ENCODE data around the gene FAM53B.

The FAM53B gene

GRCh38 chr10:124685261-124685660 lies 58.9 kb downstream of the FAM53B start:
- TF ChIP-seq POLR2A (IDR thresholded peaks at IDR 0.05; ENCODE audit: low read length) (no peak), GATA1 (IDR thresholded peaks at IDR 0.05; ENCODE audit: low read depth, low read length) (no peak)
- DNase-seq, result no peak

- no peak for DNase-seq
- TF ChIP-seq GATA1 (IDR thresholded peaks at IDR 0.05; ENCODE audit: low read depth, low read length), result no peak
These were observed 60.4 kb downstream of the FAM53B start for GRCh38 chr10:124683814-124684213.

GRCh38 chr10:124681626-124682552 lies 62.3 kb downstream of the FAM53B start:
- DNase-seq, result no peak
- TF ChIP-seq GATA1 (IDR thresholded peaks at IDR 0.05; ENCODE audit: low read depth, low read length) (no peak), POLR2A (IDR thresholded peaks at IDR 0.05; ENCODE audit: low read length) (no peak)

- DNase-seq, result no peak
- TF ChIP-seq POLR2A (IDR thresholded peaks at IDR 0.05; ENCODE audit: low read length), result no peak
- no peak for TF ChIP-seq GATA1 (IDR thresholded peaks at IDR 0.05; ENCODE audit: low read depth, low read length)
These were observed 63.1 kb downstream of the FAM53B start for GRCh38 chr10:124681091-124681490.

GRCh38 chr10:124680675-124681074 lies 63.5 kb downstream of the FAM53B start:
- TF ChIP-seq POLR2A (IDR thresholded peaks at IDR 0.05; ENCODE audit: low read length) (no peak), GATA1 (IDR thresholded peaks at IDR 0.05; ENCODE audit: low read depth, low read length) (no peak)
- DNase-seq, result no peak

GRCh38 chr10:124679401-124679800 lies 64.8 kb downstream of the FAM53B start:
- TF ChIP-seq POLR2A (IDR thresholded peaks at IDR 0.05; ENCODE audit: low read length), result no peak
- TF ChIP-seq GATA1 (IDR thresholded peaks at IDR 0.05; ENCODE audit: low read depth, low read length), result no peak

GRCh38 chr10:124678557-124679240 lies 65.5 kb downstream of the FAM53B start:
- TF ChIP-seq POLR2A (IDR thresholded peaks at IDR 0.05; ENCODE audit: low read length) (no peak), GATA1 (IDR thresholded peaks at IDR 0.05; ENCODE audit: low read depth, low read length) (no peak)
- no peak for DNase-seq

More at GRCh38 chr10:124679401-124679800, 64.8 kb downstream of the FAM53B start:
- DNase-seq, result no peak

GRCh38 chr10:124677749-124678556 lies 66.2 kb downstream of the FAM53B start:
- TF ChIP-seq POLR2A (IDR thresholded peaks at IDR 0.05; ENCODE audit: low read length) (peak; percentile 33), GATA1 (IDR thresholded peaks at IDR 0.05; ENCODE audit: low read depth, low read length) (no peak)
- peak; percentile 67 to 82 for DNase-seq

- TF ChIP-seq GATA1 (IDR thresholded peaks at IDR 0.05; ENCODE audit: low read depth, low read length) (no peak), POLR2A (IDR thresholded peaks at IDR 0.05; ENCODE audit: low read length) (no peak)
These were observed 66.9 kb downstream of the FAM53B start for GRCh38 chr10:124677293-124677699.

GRCh38 chr10:124676416-124677062 lies 67.6 kb downstream of the FAM53B start:
- DNase-seq, result no peak
- TF ChIP-seq GATA1 (IDR thresholded peaks at IDR 0.05; ENCODE audit: low read depth, low read length) (no peak), POLR2A (IDR thresholded peaks at IDR 0.05; ENCODE audit: low read length) (no peak)

More at GRCh38 chr10:124677293-124677699, 66.9 kb downstream of the FAM53B start:
- DNase-seq, result no peak

GRCh38 chr10:124675824-124676223 lies 68.4 kb downstream of the FAM53B start:
- DNase-seq, result no peak

GRCh38 chr10:124675261-124675660 lies 68.9 kb downstream of the FAM53B start:
- TF ChIP-seq POLR2A (IDR thresholded peaks at IDR 0.05; ENCODE audit: low read length), result no peak
- no peak for TF ChIP-seq GATA1 (IDR thresholded peaks at IDR 0.05; ENCODE audit: low read depth, low read length)
- no peak for DNase-seq

More at GRCh38 chr10:124675824-124676223, 68.4 kb downstream of the FAM53B start:
- TF ChIP-seq POLR2A (IDR thresholded peaks at IDR 0.05; ENCODE audit: low read length), result no peak
- TF ChIP-seq GATA1 (IDR thresholded peaks at IDR 0.05; ENCODE audit: low read depth, low read length), result no peak

GRCh38 chr10:124674768-124675222 lies 69.4 kb downstream of the FAM53B start:
- no peak for DNase-seq
- no peak for TF ChIP-seq POLR2A (IDR thresholded peaks at IDR 0.05; ENCODE audit: low read length)
- TF ChIP-seq GATA1 (IDR thresholded peaks at IDR 0.05; ENCODE audit: low read depth, low read length), result no peak

Data from erythroblast (primary cell).